GM12878 (cell line): ENCODE data around the gene MAD1L1. TPM values are rescaled to one million over a fixed set of nuclear protein-coding genes. Genes with fewer than 3 reads are reported as not detected.

ENCODE experiments used
- ATAC-seq: fragments of 200-7000 bp; cut with Tn5 transposase; 3 replicates; pipeline ENCODE4 v1.9.1; 2020; ENCODE audit warnings: mild to moderate bottlenecking, moderate library complexity
- BruUV-seq: library from RNA; stranded (reverse); fragments of 400-500 nt; replicated peaks from 2 replicates; lab custom pipeline; 2021; lab: Mats Ljungman, UMichigan
- CTCF ChIA-PET: fragments of 300-600 bp; sonication (Branson Sonifier 250); formaldehyde crosslinking; extraction: SDS; loops from one replicate; lab custom pipeline; 2021; ENCODE audit warnings: inconsistent platforms; lab: Yijun Ruan, JAX
- POLR2A ChIA-PET: fragments of 350-600 bp; formaldehyde crosslinking; extraction: SDS; loops from one replicate; lab custom pipeline; 2021; ENCODE audit warnings: inconsistent platforms; lab: Charles Lee
- RAD21 ChIA-PET: fragments of 300-600 bp; sonication (Branson Sonifier 250); formaldehyde crosslinking; loops from one replicate; lab custom pipeline; 2023; ENCODE audit warnings: antibody characterized with exemption; ENCODE audit not compliant: unreplicated experiment; lab: Charles Lee
- SMC1A ChIA-PET: fragments of 300-600 bp; sonication (Branson Sonifier 250); formaldehyde crosslinking; loops from one replicate; lab custom pipeline; 2023; ENCODE audit not compliant: unreplicated experiment, uncharacterized antibody; lab: Charles Lee
- DNase-seq: peaks from one replicate; pipeline ENCODE4 v3.0.0-alpha.2; 2011; ENCODE audit warnings: low read depth, low spot score
- FAIRE-seq: peaks from 3 replicates; lab custom pipeline; 2011; peaks lifted over from hg19 to GRCh38; lab: Jason Lieb, UNC
- H2AFZ ChIP-seq: 2 replicates; pipeline ENCODE4 v1.6.0; 2011; ENCODE audit warnings: low read depth, low read length, control low read depth; ENCODE audit not compliant: control insufficient read depth
- H3K27ac ChIP-seq: 2 replicates; pipeline ENCODE4 v1.5.1; 2011; ENCODE audit warnings: control low read depth; ENCODE audit not compliant: control insufficient read depth, insufficient read depth
- H3K27me3 ChIP-seq, 2 experiments: replicated peaks in 1 of 2; 2 replicates each; pipeline versions ENCODE4 v1.6.0 to v1.6.1; 2011; ENCODE audit warnings: low read length in 1 of 2; ENCODE audit not compliant: control insufficient read depth in 2 of 2, insufficient read depth in 2 of 2
- H3K36me3 ChIP-seq, 2 experiments: 2 replicates each; pipeline ENCODE4 v1.5.1; 2011; ENCODE audit warnings: low read length in 1 of 2; ENCODE audit not compliant: control insufficient read depth in 2 of 2, insufficient read depth in 2 of 2
- H3K4me1 ChIP-seq: 2 replicates; pipeline ENCODE4 v1.6.1; 2011; ENCODE audit warnings: mild to moderate bottlenecking, low read length, moderate library complexity, mixed read lengths; ENCODE audit not compliant: control insufficient read depth, insufficient read depth
- H3K4me2 ChIP-seq: 2 replicates; pipeline ENCODE4 v1.6.0; 2011; ENCODE audit warnings: control low read depth; ENCODE audit not compliant: control insufficient read depth, insufficient read depth
- H3K4me3 ChIP-seq: fragments of 200-600 bp; sonication (generic); 2 replicates; pipeline ENCODE4 v1.5.1; 2016
- H3K79me2 ChIP-seq: 2 replicates; pipeline ENCODE4 v1.6.0; 2011; ENCODE audit warnings: low read length; ENCODE audit not compliant: control insufficient read depth, insufficient read depth
- H3K9ac ChIP-seq: 2 replicates; pipeline ENCODE4 v1.8.0; 2011; ENCODE audit warnings: low read length, control low read depth, mixed read lengths; ENCODE audit not compliant: control insufficient read depth, insufficient read depth
- H3K9me3 ChIP-seq: replicated peaks from 3 replicates; pipeline ENCODE4 v1.5.1; 2011; ENCODE audit warnings: mild to moderate bottlenecking, low read length; ENCODE audit not compliant: control insufficient read depth, insufficient read depth
- H4K20me1 ChIP-seq: 2 replicates; pipeline ENCODE4 v1.6.0; 2011; ENCODE audit not compliant: control insufficient read depth, insufficient read depth
- ASH2L ChIP-seq: fragments of 300-600, 200-600 bp; sonication (generic); IDR thresholded peaks from 2 replicates; pipeline ENCODE4 v1.6.1; 2017; ENCODE audit warnings: low read depth, mild to moderate bottlenecking, borderline replicate concordance
- CHD1 ChIP-seq: IDR thresholded peaks from 2 replicates; pipeline ENCODE4 v1.6.1; 2012; ENCODE audit warnings: low read depth, low read length, improper control_type of control experiment
- DPF2 ChIP-seq: fragments of 450-650 bp; IDR thresholded peaks from 2 replicates; pipeline ENCODE4 v1.6.1; 2017; ENCODE audit warnings: mild to moderate bottlenecking
- EGR1 ChIP-seq, 2 experiments: IDR thresholded peaks; 1 replicate in 1 of 2; 2 replicates in 1 of 2; pipeline ENCODE4 v1.6.1; 2011 to 2012; ENCODE audit warnings: low read depth in 2 of 2, low read length in 2 of 2, borderline replicate concordance in 1 of 2, mild to moderate bottlenecking in 1 of 2, moderate library complexity in 1 of 2
- FOXK2 ChIP-seq: fragments of 450-650 bp; IDR thresholded peaks from 2 replicates; pipeline ENCODE4 v1.6.1; 2017; ENCODE audit warnings: mild to moderate bottlenecking, moderate library complexity
- JUND ChIP-seq: IDR thresholded peaks from 2 replicates; pipeline ENCODE4 v1.6.1; 2012; ENCODE audit warnings: low read depth, mild to moderate bottlenecking, low read length, improper control_type of control experiment, moderate library complexity
- KDM1A ChIP-seq: fragments of 200-600 bp; sonication (generic); IDR thresholded peaks from 2 replicates; pipeline ENCODE4 v1.6.1; 2016; ENCODE audit warnings: borderline replicate concordance
- NBN ChIP-seq: fragments of 450-650 bp; IDR thresholded peaks from 2 replicates; pipeline ENCODE4 v1.6.1; 2016
- NRF1 ChIP-seq: conservative IDR thresholded peaks from 2 replicates; pipeline ENCODE4 v1.6.1; 2011; ENCODE audit warnings: mild to moderate bottlenecking, low read depth, low read length, improper control_type of control experiment
- RBBP5 ChIP-seq: fragments of 200-600 bp; sonication (generic); conservative IDR thresholded peaks from 2 replicates; pipeline ENCODE4 v1.6.1; 2016
- RELB ChIP-seq: fragments of 450-650 bp; IDR thresholded peaks from 2 replicates; pipeline ENCODE4 v1.6.1; 2017; ENCODE audit warnings: low read depth, mild to moderate bottlenecking, moderate library complexity
- RFX5 ChIP-seq: IDR thresholded peaks from 2 replicates; pipeline ENCODE4 v1.6.1; 2011; ENCODE audit warnings: low read depth, low read length, improper control_type of control experiment
- STAT3 ChIP-seq: IDR thresholded peaks from 2 replicates; pipeline ENCODE4 v1.6.1; 2011; ENCODE audit warnings: low read depth, low read length, improper control_type of control experiment
- SUZ12 ChIP-seq: fragments of 200-600 bp; sonication (generic); IDR thresholded peaks from one replicate; pipeline ENCODE4 v1.6.1; 2018; ENCODE audit warnings: antibody characterized with exemption, mild to moderate bottlenecking; ENCODE audit not compliant: unreplicated experiment
- USF1 ChIP-seq: IDR thresholded peaks from 2 replicates; pipeline ENCODE4 v1.6.1; 2011; ENCODE audit warnings: borderline replicate concordance, low read depth, mild to moderate bottlenecking, moderate library complexity, mixed read lengths, low read length; ENCODE audit not compliant: insufficient read depth; ENCODE audit errors: extremely low read length
- ZNF24 ChIP-seq: fragments of 450-650 bp; IDR thresholded peaks from 2 replicates; pipeline ENCODE4 v1.6.1; 2017; ENCODE audit warnings: antibody characterized with exemption, mild to moderate bottlenecking
- ZNF384 ChIP-seq: IDR thresholded peaks from 2 replicates; pipeline ENCODE4 v1.6.1; 2012; ENCODE audit warnings: low read depth, mild to moderate bottlenecking, low read length, improper control_type of control experiment, borderline replicate concordance
- WGBS: methylation state at CpG from one replicate; pipeline ENCODE4 v1.1.6; 2016; ENCODE audit warnings: low lambda C conversion rate; ENCODE audit not compliant: insufficient replicate concordance, insufficient coverage; ENCODE audit errors: missing lambda C conversion rate; 5-methylcytosine and 5-hydroxymethylcytosine counted together
- in situ Hi-C: fragments of 300-500 bp; cut with MboI; formaldehyde crosslinking; loops from 9 replicates; pipeline ENCODE4 v1.14.3; 2018; ENCODE audit warnings: mixed read lengths
- intact Hi-C: fragments of 100-400 bp; cut with micrococcal nuclease; formaldehyde crosslinking; loops from one replicate; pipeline ENCODE4 v1.14.2; 2022; ENCODE audit not compliant: unreplicated experiment
- polyA plus RNA-seq, 11 experiments: library from polyadenylated mRNA; depleted of rRNA in 4 of 11; unstranded in 6 of 11; stranded (reverse) in 5 of 11; fragments of >200 nt; fragmentation: Nextera tagmentation in 4 of 11; fragmentation: Illumina TruSeq in 1 of 11; extraction: Ambion mirVana in 4 of 11; extraction: Trizol in 1 of 11; gene quantifications; 1 replicate in 1 of 11; 2 replicates in 10 of 11; pipeline versions ENCODE4 v1.2.1 to v1.2.3, GENCODE V29; 2011 to 2016; ENCODE audit warnings: inconsistent platforms in 2 of 11, missing spikeins in 2 of 11, low read depth in 1 of 11
- total RNA-seq, 4 experiments: library from RNA; depleted of rRNA in 3 of 4; stranded (reverse); fragments of >200 nt in 3 of 4; fragmentation: Illumina TruSeq in 1 of 4; extraction: Trizol in 1 of 4; gene quantifications; 2 replicates each; pipeline versions ENCODE4 v1.2.1 to v1.2.3, GENCODE V29; 2013 to 2021
- TF ChIP-seq, protein P1 (sequence below): IDR thresholded peaks from 2 replicates; pipeline ENCODE4 v1.6.1; 2012; ENCODE audit warnings: mild to moderate bottlenecking, low read depth, low read length

MAD1L1 gene
- total and polyA plus RNA-seq, 10 of the 15 experiments (the other 5 are each of a cell fraction or from before 2014, with no cell fraction given), result 2.2 to 76.8 (median 38.3) TPM

DNA sequence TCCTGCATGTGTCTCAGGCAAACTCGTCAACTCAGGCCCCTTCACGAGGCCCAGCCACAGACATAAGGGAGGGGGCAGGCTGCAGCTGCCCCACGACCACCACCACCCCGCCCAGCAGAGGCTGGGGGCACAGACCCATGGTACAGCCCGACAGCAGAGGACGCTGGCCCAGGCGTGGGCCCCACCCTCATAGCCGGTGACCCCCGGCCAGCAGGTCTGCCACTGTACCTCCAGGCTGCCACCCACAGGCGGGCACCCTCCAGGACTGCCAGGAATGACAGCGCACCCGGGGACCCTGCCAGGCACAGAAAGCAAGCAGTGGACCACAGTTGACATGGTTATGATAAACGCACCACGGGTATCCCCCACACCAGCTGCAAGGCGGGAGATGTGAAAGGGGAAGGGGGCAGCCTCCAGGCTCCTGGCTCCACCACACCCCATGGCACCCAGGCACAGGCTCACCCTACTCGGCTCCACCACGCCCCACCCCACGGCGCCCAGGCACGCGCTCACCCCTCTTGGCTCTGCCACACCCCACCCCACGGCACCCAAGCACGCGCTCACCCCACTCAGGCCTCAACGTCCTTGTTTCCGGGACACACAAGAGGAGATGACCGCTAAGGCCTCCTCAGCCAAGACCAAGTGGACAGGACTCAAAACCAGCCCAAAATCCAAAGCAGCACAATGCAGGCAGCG, 135.9 kb downstream of the MAD1L1 start:
- DNase-seq, result no peak
- ChIA-PET CTCF (no interaction called here), SMC1A (no interaction called here), RAD21 (no interaction called here), POLR2A (no interaction called here)
- BruUV-seq, result no TSS peak
- in situ Hi-C loops (no loop called here), intact Hi-C loops (no loop called here)
- Histone ChIP-seq H3K4me2 (no peak overlapping the region), H4K20me1 (no peaks in the 10 kb centered on the region), H2AFZ (no peak overlapping the region), H3K4me1 (peaks cover 21% of the 10 kb centered on the region), H3K36me3 (peaks cover 0 to 4% of the 10 kb centered on the region in 2 experiments; a peak in 2 of 4 replicates), H3K4me3 (no peak overlapping the region), H3K9me3 (no peaks in the 10 kb centered on the region), H3K27me3 (no peaks in the 10 kb centered on the region), H3K9ac (no peak overlapping the region), H3K79me2 (no peaks in the 10 kb centered on the region; the same call in 1 of the 2 replicates), H3K27ac (no peak overlapping the region)
- ATAC-seq, result no peak
- WGBS, result 85% methylated on average over 24 of the region's 28 CpGs
- no peak for FAIRE-seq
- no peak for TF ChIP-seq CHD1
- no peak for TF ChIP-seq RFX5
- TF ChIP-seq NBN, result no peak
- no peak for TF ChIP-seq ZNF24
- no peak for TF ChIP-seq FOXK2
- no peak for TF ChIP-seq NRF1
- no peak for TF ChIP-seq ASH2L
- no peak for TF ChIP-seq RELB
- no peak for TF ChIP-seq SUZ12
- TF ChIP-seq JUND, result no peak
- TF ChIP-seq KDM1A, result no peak
- TF ChIP-seq STAT3, result no peak
- TF ChIP-seq, protein P1, sequence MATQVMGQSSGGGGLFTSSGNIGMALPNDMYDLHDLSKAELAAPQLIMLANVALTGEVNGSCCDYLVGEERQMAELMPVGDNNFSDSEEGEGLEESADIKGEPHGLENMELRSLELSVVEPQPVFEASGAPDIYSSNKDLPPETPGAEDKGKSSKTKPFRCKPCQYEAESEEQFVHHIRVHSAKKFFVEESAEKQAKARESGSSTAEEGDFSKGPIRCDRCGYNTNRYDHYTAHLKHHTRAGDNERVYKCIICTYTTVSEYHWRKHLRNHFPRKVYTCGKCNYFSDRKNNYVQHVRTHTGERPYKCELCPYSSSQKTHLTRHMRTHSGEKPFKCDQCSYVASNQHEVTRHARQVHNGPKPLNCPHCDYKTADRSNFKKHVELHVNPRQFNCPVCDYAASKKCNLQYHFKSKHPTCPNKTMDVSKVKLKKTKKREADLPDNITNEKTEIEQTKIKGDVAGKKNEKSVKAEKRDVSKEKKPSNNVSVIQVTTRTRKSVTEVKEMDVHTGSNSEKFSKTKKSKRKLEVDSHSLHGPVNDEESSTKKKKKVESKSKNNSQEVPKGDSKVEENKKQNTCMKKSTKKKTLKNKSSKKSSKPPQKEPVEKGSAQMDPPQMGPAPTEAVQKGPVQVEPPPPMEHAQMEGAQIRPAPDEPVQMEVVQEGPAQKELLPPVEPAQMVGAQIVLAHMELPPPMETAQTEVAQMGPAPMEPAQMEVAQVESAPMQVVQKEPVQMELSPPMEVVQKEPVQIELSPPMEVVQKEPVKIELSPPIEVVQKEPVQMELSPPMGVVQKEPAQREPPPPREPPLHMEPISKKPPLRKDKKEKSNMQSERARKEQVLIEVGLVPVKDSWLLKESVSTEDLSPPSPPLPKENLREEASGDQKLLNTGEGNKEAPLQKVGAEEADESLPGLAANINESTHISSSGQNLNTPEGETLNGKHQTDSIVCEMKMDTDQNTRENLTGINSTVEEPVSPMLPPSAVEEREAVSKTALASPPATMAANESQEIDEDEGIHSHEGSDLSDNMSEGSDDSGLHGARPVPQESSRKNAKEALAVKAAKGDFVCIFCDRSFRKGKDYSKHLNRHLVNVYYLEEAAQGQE, result no peak
- no peak for TF ChIP-seq RBBP5
- TF ChIP-seq USF1, result no peak
- TF ChIP-seq DPF2, result no peak
- no peak for TF ChIP-seq ZNF384
- TF ChIP-seq EGR1 (IDR thresholded peaks at IDR 0.05; ENCODE audit: borderline replicate concordance in 1 of 2, low read depth in 2 of 2, low read length in 2 of 2), result no peak
